Lower lobe of right lung (tissue), 2 donors: ENCODE data around the gene JAKMIP2. TPM values are rescaled to one million over a fixed set of nuclear protein-coding genes. Genes with fewer than 3 reads are reported as not detected.

Experiments
- ATAC-seq, 2 donors: fragments of 200-7000 bp; cut with Tn5 transposase; one replicate each; pipeline ENCODE4 v1.9.1; 2020 to 2022; ENCODE audit warnings: mild to moderate bottlenecking in 2 of 2, moderate library complexity in 2 of 2
- DNase-seq: peaks from one replicate; pipeline ENCODE4 v3.0.0-alpha.2; 2020
- H3K27ac ChIP-seq: fragments of 200-600 bp; one replicate; pipeline ENCODE4 v1.8.0; 2022
- H3K27me3 ChIP-seq: fragments of 200-600 bp; one replicate; pipeline ENCODE4 v1.8.0; 2022; ENCODE audit warnings: low read depth
- H3K36me3 ChIP-seq: fragments of 200-600 bp; one replicate; pipeline ENCODE4 v1.8.0; 2022; ENCODE audit warnings: mild to moderate bottlenecking
- H3K4me1 ChIP-seq: fragments of 200-600 bp; one replicate; pipeline ENCODE4 v1.8.0; 2022
- H3K4me3 ChIP-seq: fragments of 200-600 bp; one replicate; pipeline ENCODE4 v1.8.0; 2022; ENCODE audit warnings: mild to moderate bottlenecking
- H3K9me3 ChIP-seq: fragments of 200-600 bp; one replicate; pipeline ENCODE4 v1.8.0; 2022
- CTCF ChIP-seq: fragments of 200-600 bp; IDR thresholded peaks from one replicate; pipeline ENCODE4 v1.8.0; 2022; ENCODE audit warnings: antibody characterized with exemption, mild to moderate bottlenecking
- intact Hi-C: fragments of 100-400 bp; cut with DNase I; formaldehyde crosslinking; loops from one replicate; pipeline ENCODE4 v1.11.0; 2022
- total RNA-seq: library from RNA; stranded (reverse); fragmentation: NEBNext Ultra II Directional; extraction: Animal tissue kit (Norgen Biotek cat#: 25700); gene quantifications from one replicate; pipeline ENCODE4 v1.2.1, GENCODE V29; 2021
- donor health status: DM: no; HTN: yes; CAD: no; lungs with severe emphysema.

Gene JAKMIP2
- total RNA-seq, 1 donor from 2014 or later = 8.3 TPM

- no peak for TF ChIP-seq CTCF
- intact Hi-C loops = no loop called here
- DNase-seq = no peak
- ATAC-seq = no peak
- Histone ChIP-seq H3K36me3 (no peaks in the 10 kb centered on the region), H3K27me3 (no peaks in the 10 kb centered on the region), H3K9me3 (no peaks in the 10 kb centered on the region), H3K4me1 (no peaks in the 10 kb centered on the region), H3K4me3 (no peak overlapping the region), H3K27ac (no peak overlapping the region)
Measured at GRCh38 chr5:147669169-147669869, 113.2 kb downstream of the JAKMIP2 start.

- H3K27me3 ChIP-seq = no peaks in the 10 kb centered on the region
- intact Hi-C loops = no loop called here
- H3K36me3 ChIP-seq = no peaks in the 10 kb centered on the region
- H3K27ac ChIP-seq = no peak overlapping the region
- H3K4me3 ChIP-seq = no peak overlapping the region
- H3K9me3 ChIP-seq = no peaks in the 10 kb centered on the region
- DNase-seq (no peak), ATAC-seq (no peak)
- no peaks in the 10 kb centered on the region for H3K4me1 ChIP-seq
- no peak for TF ChIP-seq CTCF
Measured at GRCh38 chr5:147668385-147668784, 114.1 kb downstream of the JAKMIP2 start.

- intact Hi-C loops = no loop called here
- Histone ChIP-seq H3K9me3 (no peaks in the 10 kb centered on the region), H3K4me3 (no peak overlapping the region), H3K27ac (no peak overlapping the region), H3K36me3 (no peaks in the 10 kb centered on the region), H3K27me3 (no peaks in the 10 kb centered on the region), H3K4me1 (no peaks in the 10 kb centered on the region)
- DNase-seq (no peak), ATAC-seq (no peak)
- no peak for TF ChIP-seq CTCF
Measured at GRCh38 chr5:147667363-147667762, 115.2 kb downstream of the JAKMIP2 start.

- no peaks in the 10 kb centered on the region for H3K36me3 ChIP-seq
- H3K4me3 ChIP-seq = no peak overlapping the region
- H3K4me1 ChIP-seq = no peaks in the 10 kb centered on the region
- no peaks in the 10 kb centered on the region for H3K9me3 ChIP-seq
- DNase-seq (no peak), ATAC-seq (no peak)
- no peak for TF ChIP-seq CTCF
- intact Hi-C loops = no loop called here
- no peak overlapping the region for H3K27ac ChIP-seq
- no peaks in the 10 kb centered on the region for H3K27me3 ChIP-seq
Measured at GRCh38 chr5:147666419-147666818, 116.1 kb downstream of the JAKMIP2 start.

GRCh38 chr5:147661541-147661940, 121.0 kb downstream of the JAKMIP2 start:
- no peak for ATAC-seq
- no peak overlapping the region for H3K27ac ChIP-seq
- no peak overlapping the region for H3K4me3 ChIP-seq
- no peaks in the 10 kb centered on the region for H3K27me3 ChIP-seq
- no peaks in the 10 kb centered on the region for H3K4me1 ChIP-seq
- no peak for TF ChIP-seq CTCF
- H3K9me3 ChIP-seq = no peaks in the 10 kb centered on the region
- H3K36me3 ChIP-seq = no peaks in the 10 kb centered on the region
- DNase-seq = no peak
- intact Hi-C loops = no loop called here
